Stimulated activated CD4-positive, alpha-beta T cell treated with anti-CD3 and anti-CD28 coated beads, Interleukin-12 subunit alpha, Interleukin-12 subunit beta, amount 100 ng/mL, for 48 hours (primary cell): Measurements from ENCODE around the gene CFAP45.
A peak's percentile ranks its signal among the peaks of the same experiment; 100 is the strongest.

ENCODE experiments used
- DNase-seq, 3 donors: peaks; one replicate each; pipeline ENCODE4 v3.0.0-alpha.2; 2020; ENCODE audit warnings: low read depth in 2 of 3, low spot score in 1 of 3

CFAP45 gene

DNA sequence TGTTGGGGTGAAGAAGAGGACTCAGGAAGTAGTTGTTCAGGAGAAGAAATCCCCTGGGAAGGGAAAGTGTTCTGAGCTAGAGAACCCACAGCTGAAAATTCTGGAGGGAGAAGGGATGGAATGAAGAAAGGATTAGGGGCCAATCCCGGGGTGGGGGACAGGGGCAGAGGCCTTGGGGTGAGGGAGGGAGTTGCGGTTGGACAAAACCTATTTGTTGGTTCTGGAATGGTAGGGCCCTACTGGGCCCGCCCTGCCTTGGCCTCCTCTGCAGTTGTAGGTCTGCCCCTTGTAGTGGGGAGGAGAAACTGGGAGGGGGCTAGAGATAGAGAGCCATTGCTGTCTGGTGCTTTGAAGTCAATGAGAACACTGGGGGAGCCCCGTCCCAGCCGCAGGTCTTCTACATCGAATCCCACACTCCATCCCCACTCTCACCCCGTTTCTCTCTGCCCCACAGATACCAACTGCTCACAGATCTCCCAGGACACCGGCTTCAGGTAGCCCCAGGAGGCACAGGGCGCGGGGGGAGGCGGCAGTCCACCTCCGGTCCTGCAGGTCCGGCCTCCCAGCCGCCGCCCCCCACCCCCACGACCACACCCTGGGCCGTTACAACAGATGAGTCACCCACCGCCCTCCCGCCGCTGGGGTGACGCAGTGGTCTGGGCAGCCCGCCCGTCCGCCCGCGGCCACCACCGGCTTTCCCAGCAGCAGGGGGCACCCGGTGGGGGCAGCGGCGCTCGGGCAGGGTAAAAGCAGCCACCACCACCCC, 24.2 kb upstream of the CFAP45 start:
- peak; percentile 41 to 56 (median 43) for DNase-seq

DNA sequence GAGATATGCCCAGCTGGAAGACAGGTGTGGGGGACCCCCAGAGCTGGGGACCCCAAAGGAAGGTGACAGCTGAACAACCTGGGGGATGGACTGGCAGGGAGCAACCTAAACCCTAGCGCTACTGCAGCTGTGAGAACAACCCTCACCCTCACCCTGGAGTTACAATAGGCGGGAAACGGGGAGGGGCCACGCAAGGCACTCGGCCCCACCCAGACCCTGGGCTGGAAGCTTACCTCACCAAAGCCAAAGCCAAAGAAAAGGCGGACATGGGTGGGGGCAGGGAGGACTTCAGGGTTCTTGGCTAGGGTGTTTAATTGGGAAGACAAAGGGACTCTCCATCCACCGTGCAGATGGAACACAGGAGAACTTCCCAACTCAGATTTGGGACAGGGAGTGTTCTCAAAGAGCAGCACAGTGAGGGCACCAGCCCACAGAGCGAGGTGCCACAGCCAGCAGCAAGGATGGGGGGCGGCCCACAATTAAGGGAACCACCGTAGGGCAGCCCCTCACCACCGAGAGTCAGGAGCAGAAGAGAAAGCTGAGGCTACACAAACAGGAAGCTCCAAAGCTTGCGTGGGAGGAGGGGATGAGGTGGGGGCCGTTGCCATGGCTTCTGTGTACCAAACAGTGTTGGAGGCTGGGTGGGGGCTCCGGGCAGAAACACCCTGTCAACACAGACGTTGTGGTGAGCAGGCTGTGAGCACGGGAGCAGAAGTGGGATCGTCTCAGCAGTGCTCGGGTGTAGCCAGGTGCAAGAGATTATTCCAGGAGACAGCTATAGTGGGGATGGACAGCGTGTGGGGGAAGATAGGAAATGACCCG, 23.4 kb upstream of the CFAP45 start:
- peak; percentile 70 to 79 (median 74) for DNase-seq

DNA sequence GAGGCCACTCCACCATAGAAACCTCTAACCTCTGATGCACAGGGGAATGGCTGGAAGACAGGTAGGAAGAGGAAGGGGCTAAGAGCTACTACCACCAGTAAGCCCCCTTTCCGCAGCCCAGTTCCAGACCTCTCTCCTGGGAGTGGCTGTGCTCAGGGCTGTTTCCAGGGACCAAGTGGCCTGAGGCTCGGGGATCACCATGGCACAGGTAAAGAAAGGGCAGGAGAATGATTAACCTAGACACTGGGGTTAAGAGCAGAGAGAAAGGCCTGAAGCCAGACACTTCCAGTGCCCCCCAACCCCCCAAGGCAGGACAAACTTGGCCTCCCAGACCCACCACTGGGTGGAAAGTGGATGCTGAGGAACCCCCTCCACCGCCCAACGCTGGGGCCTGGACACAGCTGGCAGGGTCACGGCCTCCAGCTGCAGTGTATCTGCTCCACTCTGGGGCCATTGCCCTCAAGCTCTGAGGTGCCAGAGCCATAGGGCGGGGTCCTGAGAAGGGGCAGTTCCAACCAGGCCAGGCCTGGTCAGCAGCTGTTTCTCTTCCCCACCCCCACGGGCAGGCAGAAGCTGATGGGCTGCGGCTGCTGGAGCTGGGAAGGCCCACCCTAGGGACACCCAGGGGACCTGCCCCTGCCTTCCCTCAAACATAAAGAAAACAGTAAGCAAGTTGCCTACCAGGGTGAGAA, 22.7 kb upstream of the CFAP45 start:
- DNase-seq, result no peak

DNA sequence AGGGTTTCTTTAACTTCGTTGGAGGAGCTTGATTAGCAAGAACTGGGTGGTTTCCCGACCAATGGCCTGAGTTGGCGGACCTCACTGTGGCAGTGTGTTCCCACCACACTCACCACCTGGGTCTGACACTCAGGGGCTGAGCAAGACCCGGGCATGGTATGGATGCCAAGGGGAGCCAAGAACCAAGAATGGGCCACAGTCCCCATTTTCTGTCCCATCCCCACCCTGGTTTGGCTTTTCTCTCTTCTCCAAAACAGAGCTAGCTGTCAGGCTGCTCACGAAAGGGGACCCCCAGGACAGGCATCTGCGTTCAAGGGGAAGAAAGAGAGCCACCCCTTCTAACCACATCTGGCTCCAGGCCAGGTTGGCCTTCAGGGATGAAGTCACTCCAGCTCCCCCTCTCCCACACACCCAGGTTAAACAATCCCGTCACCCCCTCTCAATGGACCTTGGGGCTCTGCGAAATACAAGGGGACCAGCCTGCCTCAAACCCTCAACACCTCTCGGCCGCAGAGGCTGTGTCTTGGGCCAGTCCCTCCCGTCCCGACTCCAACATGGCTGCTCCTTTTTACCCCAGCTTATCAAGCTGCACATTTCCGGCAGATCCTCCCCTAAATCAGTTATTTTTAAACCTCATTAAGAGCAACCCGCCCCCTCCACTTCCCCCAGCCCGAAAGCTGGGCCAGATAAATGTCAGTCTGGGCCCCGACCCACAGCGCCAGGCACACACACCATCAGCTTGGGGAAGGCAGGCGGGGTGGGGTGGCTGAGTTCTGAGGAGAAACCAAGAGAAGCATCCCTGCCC, 21.9 kb upstream of the CFAP45 start:
- DNase-seq, result no peak

DNA sequence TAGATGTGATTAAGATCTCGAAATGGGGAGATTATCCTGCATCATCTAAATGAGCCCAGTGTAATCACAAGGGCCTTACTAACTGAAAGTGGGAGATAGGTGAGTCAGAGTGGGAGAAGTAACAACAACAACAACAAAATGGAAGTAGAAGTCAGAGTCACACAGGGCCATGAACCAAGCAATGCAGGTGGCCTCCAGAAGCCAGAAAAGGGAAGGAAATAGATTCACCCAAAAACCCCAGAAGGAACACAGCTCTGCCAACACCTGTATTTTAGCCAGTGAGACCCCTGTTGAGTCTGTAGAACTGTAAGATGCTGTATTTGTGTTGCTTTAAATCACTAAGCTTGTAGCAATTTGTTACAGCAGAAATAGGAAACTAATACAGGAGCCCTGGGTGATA, 21.3 kb upstream of the CFAP45 start:
- DNase-seq, result no peak

DNA sequence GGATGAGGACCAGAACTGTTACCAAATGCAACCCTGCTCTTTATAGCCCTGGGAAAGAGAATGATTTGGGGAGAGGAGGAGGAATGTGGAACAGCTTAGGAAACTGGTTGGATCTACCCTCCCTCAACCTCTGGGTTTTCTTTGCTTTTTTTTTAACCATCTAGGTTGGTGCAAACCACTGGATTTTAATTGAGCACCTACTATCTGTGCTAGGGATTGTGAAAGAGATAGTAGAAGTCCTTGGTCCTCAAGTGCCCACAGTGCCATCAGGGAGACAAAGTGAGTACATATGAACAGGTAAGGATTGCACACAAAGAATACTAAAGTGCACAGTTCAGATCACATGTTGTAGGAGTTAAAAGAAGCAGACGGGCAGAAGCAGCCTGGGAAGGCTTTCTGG, 20.7 kb upstream of the CFAP45 start:
- no peak for DNase-seq

DNA sequence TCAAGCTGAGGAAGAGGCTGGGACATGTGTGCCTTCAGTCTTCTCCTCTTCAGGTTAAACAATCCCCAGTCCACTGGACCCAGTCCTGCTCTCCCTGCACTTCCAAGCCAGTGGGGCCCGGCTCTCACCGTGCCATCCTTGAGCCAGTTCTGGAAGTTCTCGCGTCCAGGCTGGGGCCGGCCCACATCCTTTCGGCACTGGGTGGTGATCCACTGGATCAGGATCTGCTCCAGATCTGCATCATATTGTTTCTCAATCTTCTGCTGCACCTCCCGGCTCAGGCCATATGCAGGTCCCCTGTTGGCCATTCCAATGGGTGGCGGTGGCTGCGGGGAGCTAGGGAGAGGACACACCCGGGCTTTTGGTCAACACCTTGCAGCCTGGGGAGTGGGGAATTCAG, 20.2 kb upstream of the CFAP45 start:
- DNase-seq, result no peak

DNA sequence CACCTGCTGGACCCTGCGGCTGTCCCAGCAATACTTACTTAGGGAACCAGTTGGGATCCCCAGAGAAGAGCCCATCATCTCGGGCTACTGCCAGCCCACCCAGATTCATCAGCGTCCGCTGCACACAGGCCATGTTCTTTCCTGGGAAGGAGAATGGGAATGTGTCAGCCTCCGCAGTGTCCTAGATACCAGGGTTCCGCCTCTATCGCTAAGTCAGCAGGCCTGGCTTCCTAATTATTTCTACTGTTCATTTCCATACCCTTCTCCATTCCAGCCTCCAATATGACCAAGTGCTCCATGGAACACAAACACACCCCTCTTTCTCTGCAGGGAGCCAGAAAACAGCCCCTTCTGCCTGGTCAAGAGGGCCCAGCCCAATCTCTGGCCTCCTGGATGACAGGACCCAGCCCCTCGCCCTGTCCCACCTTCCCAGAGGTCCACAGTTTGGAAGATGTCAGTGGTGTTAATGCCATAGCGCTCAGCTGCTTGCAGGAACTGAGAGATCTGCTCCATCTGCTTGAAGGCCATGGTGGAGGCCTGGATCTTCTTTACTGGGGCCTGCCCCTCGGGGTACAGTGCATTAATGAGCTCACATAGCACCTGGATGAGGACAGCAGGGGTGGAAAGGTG, 19.4 kb upstream of the CFAP45 start:
- no peak for DNase-seq

DNA sequence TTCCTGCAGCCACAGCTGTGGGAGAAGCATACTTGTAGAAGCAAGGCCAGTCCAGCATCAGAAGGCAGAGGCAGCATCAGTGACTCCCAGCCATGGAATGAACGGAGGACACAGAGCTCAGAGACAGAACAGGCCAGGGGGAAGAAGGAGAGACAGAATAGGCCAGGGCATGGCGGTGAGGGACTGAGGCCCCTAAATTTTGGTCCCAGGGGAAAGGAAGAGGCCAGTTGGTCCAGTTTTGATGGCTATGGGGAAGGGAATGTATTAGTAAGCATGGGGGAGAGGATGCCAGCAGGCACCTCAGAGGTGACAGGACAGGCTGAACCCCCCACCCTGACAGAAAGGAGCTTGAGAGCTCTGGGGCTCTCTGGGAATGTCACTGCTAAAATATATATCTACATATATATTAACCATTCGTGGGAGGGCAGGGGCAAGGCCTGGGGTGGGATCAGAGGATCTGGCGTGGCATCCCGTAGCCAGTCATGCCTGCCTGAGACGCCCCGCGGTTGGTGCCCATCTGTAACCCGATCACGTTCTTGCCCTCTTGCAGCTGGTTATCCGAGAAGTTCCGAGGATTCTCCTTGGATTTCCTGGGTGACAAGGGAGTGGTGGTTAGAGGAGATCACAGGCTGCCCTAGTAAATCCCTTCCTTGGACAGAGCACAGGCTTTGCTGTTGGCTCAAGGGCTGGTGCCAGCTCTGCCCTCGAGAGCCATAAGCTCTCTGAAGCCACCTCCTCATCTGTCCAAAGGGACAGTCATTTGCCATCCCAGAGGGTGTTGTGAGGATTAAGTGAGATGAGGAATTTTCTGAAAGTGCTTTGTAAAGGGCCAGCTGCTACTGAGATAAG, 18.6 kb upstream of the CFAP45 start:
- no peak for DNase-seq

DNA sequence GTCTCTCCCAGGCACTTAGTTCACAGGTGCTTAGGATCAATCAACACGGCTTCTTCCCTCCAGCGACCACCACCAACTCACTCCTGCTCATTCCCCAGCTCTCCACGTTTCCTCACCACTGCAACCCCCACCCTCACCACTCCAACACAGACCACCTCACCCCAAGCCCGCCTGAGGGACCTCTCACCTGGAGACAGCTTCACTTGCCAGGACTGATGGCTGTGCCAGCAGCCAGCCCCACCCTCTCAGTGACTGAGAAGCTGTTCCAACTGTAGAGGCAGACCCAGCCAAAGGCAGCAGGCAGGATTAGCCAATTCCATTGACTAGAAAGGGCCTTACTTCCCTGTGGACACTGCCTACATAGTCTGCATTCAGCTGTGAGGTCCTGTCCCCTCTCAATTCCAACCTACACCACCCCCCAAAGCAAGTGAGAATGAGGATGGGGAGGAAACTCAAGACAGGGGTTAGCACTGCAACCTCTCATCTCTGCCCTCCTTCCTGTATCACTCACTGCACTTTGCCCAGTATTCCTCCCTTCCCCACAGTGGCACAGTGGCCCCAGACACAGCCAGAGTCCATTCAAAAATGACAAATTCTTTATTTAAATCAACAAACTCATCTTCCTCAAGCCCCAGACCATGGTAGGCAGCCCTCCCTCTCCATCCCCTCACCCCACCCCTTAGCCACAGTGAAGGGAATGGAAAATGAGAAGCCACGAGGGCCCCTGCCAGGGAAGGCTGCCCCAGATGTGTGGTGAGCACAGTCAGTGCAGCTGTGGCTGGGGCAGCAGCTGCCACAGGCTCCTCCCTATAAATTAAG, 17.8 kb upstream of the CFAP45 start:
- no peak for DNase-seq

DNA sequence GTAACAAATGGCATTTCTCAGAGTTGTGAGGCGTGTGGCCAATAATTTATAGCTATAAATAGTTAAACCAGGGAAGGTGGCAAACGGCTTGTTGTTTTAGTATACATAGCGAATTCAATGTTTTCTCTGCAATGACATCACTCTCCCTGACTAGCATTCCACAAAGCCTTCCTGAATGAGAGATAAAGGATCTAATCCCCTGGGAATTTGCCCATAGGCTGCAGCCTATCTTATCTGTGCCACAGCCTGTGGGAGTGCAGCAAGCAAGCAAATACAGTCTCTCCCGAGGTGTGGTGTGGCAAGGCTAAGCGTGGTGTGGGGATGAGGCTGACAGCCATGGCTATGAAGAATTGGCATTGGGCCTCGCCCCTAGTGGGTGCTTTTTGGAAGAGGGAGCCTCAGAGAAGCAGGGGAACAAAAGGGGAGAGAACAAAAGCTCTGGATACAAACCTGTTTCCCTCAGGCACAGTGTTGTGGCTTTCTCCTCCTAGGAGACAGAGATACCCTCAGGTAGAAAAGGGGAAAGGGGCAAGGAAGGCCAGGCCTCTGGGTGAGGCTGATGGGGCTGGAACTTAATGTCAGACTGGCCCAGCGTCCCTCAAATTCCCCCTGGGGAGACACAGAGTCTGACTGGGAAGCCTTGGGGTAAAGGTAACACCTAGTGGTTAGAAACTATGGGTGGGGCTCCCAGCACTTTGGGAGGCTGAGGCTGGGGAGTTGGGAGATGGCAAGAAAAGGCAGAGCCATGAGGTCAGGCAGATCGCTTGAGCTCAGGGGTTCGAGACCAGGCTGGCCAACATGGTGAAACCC, 16.5 kb upstream of the CFAP45 start:
- no peak for DNase-seq

DNA sequence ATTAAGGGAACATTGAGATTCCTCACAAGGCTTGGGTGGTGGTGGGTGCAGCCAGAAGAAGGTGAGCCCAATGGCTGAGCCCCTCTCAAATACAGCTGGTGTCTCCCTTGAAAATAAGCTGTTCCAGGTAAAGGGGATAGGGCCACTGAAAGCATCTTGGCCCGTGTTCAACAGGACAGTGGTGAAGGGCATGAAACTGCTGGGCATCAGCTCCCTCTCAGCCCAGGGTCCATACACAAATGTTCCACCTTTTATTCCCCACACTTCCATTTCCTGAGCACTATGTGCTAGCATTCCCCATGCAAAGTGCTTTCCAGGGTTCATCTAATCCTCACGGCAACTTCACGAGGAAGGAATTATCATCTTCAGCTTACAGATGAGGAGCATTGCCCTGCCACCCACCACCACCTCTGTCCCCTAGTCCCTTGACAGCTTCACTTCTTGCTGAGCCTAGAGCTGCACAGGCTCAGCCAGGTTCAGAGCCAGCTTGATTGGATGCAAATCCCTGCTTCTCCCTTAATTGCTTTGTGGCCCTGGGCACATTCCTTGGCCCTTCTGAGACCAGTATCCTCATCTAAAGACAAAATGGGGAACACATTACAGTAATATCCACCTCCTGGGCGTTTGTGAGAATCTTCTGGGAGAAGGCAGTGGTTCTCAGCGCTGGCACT, 15.7 kb upstream of the CFAP45 start:
- no peak for DNase-seq

DNA sequence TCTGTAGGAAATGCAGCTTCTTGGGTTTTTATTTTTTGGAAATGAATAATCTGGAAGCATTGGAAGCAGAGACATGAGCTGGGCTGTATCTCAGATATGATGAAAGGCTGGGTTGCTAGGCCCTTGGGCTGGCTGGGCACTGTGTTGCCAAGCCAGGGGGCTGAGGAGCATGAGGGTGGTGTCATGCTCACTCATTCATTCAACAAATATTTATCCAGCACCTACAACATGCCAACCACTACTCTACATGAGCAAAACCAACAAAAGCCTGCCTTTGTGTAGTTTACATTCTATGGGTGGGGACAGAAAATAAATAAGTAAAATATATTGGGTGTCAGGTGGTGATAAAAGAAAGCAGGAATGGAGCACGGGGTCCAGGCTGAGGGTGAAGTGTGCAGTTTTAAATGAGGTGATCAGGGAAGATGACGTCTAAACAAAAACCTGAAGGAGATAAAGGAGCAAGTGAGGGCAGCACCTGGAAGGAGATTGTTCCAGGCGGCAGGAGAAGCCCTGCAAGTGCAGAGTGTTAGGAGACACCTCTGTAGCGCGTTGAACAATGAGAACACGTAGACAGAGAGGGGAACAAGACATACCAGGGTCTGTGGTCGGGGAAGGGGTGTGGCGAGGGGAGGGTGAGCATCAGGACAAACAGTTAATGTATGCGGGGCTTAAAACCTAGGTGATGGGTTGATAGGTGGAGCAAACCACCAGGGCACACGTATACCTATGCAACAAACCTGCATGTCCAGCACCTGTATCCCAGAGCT, 14.5 kb upstream of the CFAP45 start:
- DNase-seq, result no peak

DNA sequence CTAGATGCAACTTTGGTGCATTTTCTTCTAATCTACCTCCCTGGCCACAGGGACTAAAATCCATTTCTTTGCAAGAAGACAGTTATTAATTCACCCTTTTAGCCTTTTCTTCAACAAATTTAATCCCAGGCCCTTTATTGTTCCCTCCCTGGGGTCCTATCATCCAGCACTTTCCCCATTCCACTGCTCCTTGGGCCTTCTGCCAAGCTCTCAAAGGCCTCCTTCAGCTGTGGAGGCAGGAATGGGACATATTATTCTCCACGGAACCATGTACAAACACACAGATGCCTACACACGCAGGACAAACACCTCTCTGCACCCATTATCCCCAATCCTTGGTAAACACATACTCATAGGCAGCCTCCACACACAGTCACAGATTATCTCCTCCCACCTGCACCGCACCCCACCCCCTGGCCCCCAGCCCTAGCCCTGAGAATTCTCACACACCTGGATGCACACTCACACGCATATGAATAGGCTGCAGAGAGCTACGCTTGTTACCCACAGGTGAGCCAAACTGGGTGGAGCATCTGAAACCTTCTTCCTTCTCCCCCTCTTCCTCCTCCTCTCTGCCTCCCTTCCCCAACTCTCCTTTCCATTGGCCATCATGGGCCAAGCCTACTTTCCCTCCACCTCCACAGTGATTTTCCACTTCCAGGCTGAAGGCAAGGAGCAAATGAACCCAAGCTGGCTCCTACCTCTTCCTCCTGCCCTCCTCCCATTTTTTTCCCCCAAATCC, 13.7 kb upstream of the CFAP45 start:
- DNase-seq, result no peak

DNA sequence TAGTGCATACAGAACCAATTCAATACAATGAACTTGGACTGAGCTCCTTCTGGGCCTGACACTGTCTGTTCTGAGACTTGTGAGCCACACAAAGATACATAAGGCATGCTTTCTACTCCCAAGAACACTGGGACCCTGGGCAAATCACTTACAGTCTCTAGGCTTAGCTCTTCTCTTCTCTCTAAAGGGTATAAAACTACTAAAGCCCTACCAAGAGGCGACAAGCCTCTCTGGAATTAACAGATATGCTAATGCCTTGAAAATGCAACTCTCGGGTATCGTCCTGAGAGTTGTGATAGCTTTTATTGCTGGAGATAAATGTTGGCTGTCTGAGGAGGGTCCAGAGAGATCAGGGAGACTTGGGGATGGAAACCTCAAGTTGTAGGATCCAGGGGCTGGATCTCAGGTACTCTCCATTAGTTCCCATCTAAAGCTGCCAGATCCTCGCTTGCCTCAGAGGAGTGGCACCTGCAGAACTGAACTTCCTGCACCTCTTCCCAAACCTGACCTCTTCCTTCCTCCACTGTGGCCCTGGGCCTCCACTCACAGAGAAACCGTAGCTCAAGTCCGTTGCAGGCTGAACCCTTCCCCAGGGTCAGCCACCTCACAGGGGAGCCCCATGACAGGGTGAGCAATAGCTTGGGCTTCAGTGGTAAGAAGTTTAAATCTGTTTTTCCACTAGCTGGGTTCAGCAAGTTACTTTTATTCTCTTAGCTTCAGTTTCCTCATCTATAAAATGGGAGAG, 11.5 kb upstream of the CFAP45 start:
- DNase-seq, result no peak
